ENCODE measurements around the gene LY6G6F.

Gene LY6G6F

DNA sequence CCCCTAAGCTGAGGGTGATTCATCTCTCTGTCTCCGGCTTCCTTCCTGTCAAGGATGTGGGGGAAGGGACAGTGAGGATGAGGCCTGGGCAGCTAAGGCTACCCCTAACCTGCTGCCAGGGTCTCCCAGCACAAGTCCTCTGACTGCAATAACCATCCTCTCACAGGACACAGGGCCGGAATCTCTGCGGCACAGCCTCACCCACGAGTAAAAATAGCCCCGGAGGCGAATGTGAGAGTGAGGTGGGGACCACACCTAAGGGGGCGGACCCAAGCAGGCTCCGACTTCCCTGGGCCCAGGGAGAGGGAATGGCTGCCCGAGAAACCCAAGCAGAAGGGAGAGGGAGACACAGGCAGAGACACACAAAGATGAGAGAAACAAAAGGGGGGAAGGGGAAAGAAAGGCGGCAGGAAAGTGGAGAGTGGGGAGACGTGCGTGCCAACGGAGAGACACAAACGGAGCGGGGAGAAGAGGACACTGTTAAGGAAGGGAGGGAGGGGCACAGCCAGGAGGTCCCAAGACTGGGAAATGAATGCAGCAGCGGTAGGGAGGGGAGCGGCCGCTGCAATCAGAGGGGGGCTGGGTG, 28.2 kb downstream of the LY6G6F start:
- peak overlapping the region; percentile 92 for H3K27ac Mint-ChIP-seq
- H3K9me3 Mint-ChIP-seq, result no peaks in the 10 kb centered on the region
- H3K4me3 Mint-ChIP-seq, result peak overlapping the region; percentile 84
- H3K4me1 Mint-ChIP-seq, result peaks cover 67% of the 10 kb centered on the region
- peaks cover 72% of the 10 kb centered on the region for H3K36me3 Mint-ChIP-seq
- ATAC-seq, result peak; percentile 66
- DNase-seq (ENCODE audit: low spot score in 2 of 2), result peak; percentile 48 to 80

DNA sequence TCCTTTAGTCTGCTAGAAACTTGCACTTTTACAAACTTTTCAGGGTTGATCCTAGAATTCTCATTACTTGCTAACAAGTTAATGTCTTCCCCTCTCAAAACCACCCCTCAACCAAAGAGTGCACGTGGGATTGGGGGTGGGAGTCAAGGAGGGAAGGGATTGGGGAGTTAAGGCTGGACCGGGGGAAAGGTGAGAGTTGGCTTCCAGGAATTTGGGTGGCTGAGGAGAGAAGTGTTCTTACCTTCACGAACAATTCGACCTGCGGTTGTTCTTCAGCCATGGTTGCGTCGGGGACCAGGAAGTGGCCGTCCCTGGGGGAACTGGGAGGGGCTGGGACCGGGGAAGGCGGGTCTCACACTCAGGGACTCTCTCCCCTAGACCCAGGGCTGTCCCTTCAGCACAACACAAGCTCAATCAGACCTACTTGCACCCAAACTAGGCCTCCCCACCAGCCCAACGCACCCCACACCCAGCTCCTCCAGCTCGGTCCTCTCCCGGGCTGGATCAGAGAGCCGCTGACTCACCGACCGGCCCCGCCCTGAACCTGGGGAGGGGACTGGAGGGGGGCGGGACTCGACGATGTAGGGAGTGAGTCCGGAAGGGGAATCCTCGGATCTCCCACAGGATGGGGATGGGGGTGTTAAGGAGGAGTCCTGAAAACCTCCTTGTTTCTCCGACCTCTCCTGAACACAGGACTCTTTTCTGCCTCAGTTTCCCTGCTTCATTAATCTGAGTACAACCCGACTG, 29.5 kb downstream of the LY6G6F start, which contains the start of gene CLIC1:
TSS of gene CLIC1 (minus strand) at position 510 of the 747 bp plus-strand sequence. CDS start at position 280, 230 bp downstream.
- Mint-ChIP-seq H3K4me1 (peaks cover 64% of the 10 kb centered on the region), H3K36me3 (peaks cover 72% of the 10 kb centered on the region), H3K4me3 (peak within 1 kb of the TSS; percentile 84), H3K27ac (peak within 1 kb of the TSS; percentile 92), H3K9me3 (no peaks in the 10 kb centered on the region)
- peak; percentile 55 for ATAC-seq
- DNase-seq (ENCODE audit: low spot score in 2 of 2), result peak; percentile 63 to 88

DNA sequence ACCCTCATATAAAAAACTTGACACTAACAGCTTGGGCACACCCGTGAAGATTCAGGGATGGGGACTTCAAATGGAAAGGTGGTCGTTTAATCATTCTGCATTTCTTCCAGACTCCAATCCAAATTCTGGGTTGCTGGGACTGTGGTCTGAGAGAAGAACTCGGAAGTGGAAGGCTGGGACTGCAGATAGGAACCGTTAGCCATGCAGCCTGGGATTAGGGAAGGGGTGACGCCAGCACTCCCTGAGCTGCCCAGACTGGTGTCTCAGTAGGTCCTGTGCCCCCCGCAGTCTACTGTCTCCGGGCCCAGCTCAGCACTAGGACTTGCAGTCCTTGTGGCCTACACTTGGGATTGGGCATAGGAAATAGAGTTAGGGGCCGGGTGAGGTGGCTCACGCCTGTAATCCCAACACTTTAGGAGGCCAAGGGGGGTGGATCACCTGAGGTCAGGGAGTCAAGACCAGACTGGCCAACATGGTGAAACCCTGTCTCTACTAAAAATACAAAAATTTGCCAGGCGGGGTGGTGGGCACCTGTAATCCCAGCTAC, 30.2 kb downstream of the LY6G6F start:
- ATAC-seq (no peak), DNase-seq (ENCODE audit: low spot score in 2 of 2) (no peak)
- Mint-ChIP-seq H3K36me3 (peaks cover 72% of the 10 kb centered on the region), H3K27ac (peak overlapping the region; percentile 92), H3K4me1 (peaks cover 70% of the 10 kb centered on the region), H3K4me3 (peak overlapping the region; percentile 84), H3K9me3 (no peaks in the 10 kb centered on the region)

DNA sequence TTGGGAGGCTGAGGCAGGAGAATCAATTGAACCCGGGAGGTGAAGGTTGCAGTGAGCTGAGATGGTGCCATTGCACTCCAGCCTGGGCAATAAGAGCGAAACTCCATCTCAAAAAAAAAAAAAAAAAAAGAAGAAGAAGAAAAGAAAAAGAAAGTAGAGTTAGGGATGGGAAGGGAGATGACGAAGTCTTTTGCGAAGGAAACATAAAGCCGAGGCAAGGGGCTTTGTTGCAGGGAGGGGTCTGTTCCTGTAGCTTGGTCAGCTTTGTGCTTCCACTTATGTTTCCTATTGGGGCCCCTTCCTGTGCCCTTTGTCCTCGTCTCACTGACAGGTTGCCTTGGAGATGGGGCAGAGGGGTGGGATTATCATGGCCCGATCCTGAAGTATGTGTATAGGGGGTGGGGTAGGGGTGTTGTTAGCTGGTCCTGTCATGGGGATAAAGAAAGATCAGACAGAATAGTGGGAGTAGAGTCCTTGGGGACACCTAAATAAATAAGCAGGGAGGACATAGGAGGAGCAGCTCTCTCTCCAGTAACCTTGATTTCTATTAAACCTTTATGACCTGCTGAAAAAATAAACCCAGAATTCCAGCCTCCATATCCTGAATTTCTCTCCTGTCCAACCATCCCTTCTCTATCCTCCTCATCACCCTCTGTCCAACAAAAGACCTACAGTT, 30.8 kb downstream of the LY6G6F start:
- Mint-ChIP-seq H3K9me3 (no peaks in the 10 kb centered on the region), H3K27ac (peak overlapping the region; percentile 92), H3K4me3 (peak overlapping the region; percentile 84), H3K36me3 (peaks cover 72% of the 10 kb centered on the region), H3K4me1 (peaks cover 71% of the 10 kb centered on the region)
- DNase-seq (ENCODE audit: low spot score in 2 of 2) (no peak), ATAC-seq (no peak)

DNA sequence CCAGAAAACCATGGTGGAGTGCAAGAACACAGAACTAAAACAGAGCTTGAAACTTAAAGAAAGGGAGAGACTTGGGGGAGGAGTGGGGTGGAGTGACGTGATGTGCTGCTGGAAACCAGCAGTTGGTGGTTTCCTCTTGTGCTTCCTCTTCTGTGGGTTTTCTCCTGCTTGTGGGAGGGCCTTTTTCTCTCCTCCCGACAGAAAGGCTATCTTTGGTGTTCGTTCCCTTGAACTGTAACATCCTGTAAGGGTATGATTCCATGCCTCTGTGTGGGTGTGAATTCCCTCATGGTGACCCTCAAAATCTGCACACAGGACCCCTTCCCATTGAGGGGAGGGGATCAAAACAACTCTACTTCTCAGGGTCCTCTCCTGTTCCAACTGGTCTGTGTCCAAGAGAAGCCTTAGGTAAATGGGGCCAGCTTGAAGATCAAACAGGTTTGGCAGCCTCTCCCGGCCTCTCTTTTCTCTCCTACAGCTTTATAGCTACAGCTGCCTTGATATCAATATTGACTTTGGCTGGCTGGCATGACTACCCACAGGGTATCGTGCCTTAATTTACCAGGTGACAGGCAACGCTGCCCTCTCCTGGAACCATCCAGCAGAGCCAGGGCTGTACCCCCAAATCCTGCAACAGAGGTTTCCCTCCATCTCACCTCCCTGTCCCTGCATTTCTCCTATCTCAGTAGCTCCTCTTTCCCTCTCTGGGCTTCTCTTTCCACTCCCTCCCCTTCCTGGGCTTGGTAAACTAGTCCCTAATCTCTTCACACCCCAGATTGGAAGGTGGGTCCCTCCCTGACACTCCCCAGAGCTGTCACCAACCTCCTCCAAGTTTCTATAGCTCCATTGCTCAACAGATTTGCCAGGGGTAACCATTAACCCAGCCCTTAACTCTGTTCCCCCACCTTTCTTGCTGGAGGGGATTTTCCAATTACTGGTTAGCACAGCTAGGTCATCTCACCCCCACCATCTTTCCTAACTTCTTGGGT, 31.6 kb downstream of the LY6G6F start:
- peaks cover 72% of the 10 kb centered on the region for H3K36me3 Mint-ChIP-seq
- H3K27ac Mint-ChIP-seq, result peak overlapping the region; percentile 92
- no peak for ATAC-seq
- peak overlapping the region; percentile 84 for H3K4me3 Mint-ChIP-seq
- H3K4me1 Mint-ChIP-seq, result peaks cover 67% of the 10 kb centered on the region
- H3K9me3 Mint-ChIP-seq, result no peaks in the 10 kb centered on the region
- DNase-seq (ENCODE audit: low spot score in 2 of 2), result peak; percentile 20 to 75

DNA sequence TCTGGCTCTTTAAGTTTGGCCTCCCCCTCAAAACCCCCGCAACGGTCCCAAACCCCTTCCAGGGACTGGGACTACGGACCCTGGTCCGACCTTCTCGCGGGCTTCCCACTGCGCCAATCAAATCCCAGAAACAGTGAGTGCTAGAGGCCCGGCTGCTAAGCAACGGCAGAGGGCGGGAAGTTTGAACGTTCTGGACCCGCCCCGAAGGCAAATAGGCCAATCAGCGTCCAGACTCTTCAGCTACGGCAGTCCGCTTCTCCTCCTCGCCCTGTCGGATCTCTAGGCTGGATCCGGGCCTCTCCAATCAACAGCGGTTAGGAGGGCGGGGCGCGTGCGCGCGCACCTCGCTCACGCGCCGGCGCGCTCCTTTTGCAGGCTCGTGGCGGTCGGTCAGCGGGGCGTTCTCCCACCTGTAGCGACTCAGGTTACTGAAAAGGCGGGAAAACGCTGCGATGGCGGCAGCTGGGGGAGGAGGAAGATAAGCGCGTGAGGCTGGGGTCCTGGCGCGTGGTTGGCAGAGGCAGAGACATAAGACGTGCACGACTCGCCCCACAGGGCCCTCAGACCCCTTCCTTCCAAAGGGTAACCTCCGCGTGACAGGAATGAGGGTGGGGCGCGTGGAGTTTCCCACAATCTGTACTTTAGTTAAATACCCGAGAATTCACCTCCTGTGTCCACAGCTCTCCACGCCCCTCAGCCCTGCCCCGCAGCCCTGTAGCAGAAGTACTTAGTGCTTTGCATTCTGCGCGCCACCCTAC, 33.2 kb downstream of the LY6G6F start, which contains the start of gene MSH5:
TSS of gene MSH5 (plus strand) at position 367 of the 758 bp plus-strand sequence. CDS start 462 bp downstream, outside the sequence.
- peaks cover 52% of the 10 kb centered on the region for H3K4me1 Mint-ChIP-seq
- ATAC-seq, result peak; percentile 93
- H3K4me3 Mint-ChIP-seq, result peak within 1 kb of the TSS; percentile 84
- no peaks in the 10 kb centered on the region for H3K9me3 Mint-ChIP-seq
- H3K36me3 Mint-ChIP-seq, result peaks cover 71% of the 10 kb centered on the region
- peak; percentile 85 to 98 for DNase-seq (ENCODE audit: low spot score in 2 of 2)
- peak within 1 kb of the TSS; percentile 92 for H3K27ac Mint-ChIP-seq

DNA sequence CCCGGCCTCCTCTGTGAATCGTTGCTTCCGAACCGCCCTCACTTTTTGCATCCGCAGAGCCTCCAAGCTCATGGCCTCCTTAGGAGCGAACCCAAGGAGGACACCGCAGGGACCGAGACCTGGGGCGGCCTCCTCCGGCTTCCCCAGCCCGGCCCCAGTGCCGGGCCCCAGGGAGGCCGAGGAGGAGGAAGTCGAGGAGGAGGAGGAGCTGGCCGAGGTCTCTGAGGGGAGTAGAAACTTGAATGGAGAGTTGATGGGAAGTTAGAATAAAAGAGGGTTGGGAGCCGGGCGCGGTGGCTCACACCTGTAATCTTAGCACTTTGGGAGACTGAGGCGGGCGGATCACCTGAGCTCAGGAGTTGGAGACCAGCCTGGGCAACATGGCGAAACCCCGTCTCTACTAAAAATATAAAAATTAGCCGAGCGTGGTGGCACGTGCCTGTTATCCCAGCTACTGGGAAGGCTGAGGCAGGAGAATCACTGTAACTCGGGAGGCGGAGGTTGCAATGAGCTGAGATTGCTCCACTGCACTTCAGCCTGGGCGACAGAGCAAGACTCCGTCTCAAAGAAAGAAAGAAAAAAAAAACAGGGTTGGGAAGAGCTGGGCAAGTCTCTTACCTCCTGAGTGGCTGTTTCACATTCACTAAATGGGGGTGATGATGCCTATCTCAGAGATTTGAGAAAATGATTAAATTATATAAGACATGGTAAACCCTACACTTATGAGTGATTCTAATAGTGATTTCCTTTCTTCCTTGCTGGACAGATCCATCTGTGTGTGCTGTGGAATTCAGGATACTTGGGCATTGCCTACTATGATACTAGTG, 33.9 kb downstream of the LY6G6F start:
- DNase-seq (ENCODE audit: low spot score in 2 of 2) (no peak), ATAC-seq (no peak)
- Mint-ChIP-seq H3K9me3 (no peaks in the 10 kb centered on the region), H3K4me3 (peak overlapping the region; percentile 84), H3K4me1 (peaks cover 52% of the 10 kb centered on the region), H3K27ac (peak overlapping the region; percentile 92), H3K36me3 (peaks cover 71% of the 10 kb centered on the region)

DNA sequence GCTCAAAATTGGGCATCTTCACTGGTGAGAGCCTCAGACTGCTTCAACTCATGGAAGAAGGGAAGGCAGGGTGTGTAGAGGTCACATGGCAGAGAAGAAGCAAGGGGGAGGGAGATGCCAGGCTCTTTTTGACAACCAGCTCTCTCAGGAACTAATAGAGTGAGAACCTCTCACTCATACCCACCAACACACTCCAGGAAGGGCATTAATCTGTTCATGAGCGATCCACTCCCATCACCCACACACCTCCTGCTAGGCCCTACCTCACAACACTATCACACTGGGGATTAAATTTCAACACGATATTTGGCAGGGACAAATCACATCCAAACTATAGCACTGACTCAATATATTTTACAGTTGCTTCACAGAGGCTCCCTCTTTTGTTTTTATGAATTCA, 35.1 kb downstream of the LY6G6F start:
- Mint-ChIP-seq H3K4me1 (peaks cover 46% of the 10 kb centered on the region), H3K36me3 (peaks cover 74% of the 10 kb centered on the region), H3K27ac (peak overlapping the region; percentile 68)

DNA sequence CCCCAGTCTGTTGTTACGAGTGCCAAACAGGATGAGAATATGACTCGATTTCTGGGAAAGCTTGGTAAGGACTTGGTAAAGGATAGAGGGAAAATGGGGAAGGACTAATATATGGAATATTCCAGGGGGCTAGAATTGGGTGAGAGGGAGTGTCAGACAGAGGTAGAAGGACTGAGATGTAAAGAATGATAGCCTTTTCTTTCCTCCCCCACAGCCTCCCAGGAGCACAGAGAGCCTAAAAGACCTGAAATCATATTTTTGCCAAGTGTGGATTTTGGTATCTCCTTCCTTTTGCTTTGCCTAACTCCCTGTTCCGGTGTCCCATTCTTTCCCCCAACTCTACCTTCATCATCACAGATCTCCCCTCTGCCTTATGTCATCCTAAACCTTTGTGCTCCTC, 36.2 kb downstream of the LY6G6F start:
- Mint-ChIP-seq H3K4me1 (peaks cover 36% of the 10 kb centered on the region), H3K27ac (no peak overlapping the region), H3K9me3 (no peaks in the 10 kb centered on the region), H3K36me3 (peaks cover 84% of the 10 kb centered on the region), H3K4me3 (no peak overlapping the region)
- DNase-seq (ENCODE audit: low spot score in 2 of 2) (no peak), ATAC-seq (no peak)

More for the DNA sequence above, 35.1 kb downstream of the LY6G6F start:
- no peak for ATAC-seq
- no peaks in the 10 kb centered on the region for H3K9me3 Mint-ChIP-seq
- H3K4me3 Mint-ChIP-seq, result peak overlapping the region; percentile 84
- no peak for DNase-seq (ENCODE audit: low spot score in 2 of 2)

DNA sequence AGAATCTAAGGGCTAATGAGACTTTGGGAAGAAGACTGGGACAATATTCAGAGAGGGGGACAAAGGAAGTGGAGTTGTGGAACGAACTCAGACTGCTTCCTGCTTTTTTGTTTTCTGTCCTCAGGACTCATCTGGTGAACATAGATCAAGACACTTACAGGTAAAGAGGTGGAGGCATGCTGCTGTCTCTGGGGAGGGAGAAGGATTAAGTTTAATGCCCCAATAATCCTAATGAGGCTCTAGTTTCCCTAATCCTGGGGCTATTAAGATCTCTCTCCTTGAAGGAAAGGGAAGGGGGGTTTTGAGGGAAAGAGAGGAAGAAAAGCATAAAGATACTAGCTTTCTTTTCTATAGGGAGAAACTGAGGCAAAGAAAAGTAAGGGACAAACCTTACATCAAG, 37.8 kb downstream of the LY6G6F start:
- peaks cover 20% of the 10 kb centered on the region for H3K4me1 Mint-ChIP-seq
- ATAC-seq (no peak), DNase-seq (ENCODE audit: low spot score in 2 of 2) (no peak)
- no peak overlapping the region for H3K4me3 Mint-ChIP-seq
- no peak overlapping the region for H3K27ac Mint-ChIP-seq
- no peaks in the 10 kb centered on the region for H3K9me3 Mint-ChIP-seq
- H3K36me3 Mint-ChIP-seq, result peaks cover 92% of the 10 kb centered on the region

DNA sequence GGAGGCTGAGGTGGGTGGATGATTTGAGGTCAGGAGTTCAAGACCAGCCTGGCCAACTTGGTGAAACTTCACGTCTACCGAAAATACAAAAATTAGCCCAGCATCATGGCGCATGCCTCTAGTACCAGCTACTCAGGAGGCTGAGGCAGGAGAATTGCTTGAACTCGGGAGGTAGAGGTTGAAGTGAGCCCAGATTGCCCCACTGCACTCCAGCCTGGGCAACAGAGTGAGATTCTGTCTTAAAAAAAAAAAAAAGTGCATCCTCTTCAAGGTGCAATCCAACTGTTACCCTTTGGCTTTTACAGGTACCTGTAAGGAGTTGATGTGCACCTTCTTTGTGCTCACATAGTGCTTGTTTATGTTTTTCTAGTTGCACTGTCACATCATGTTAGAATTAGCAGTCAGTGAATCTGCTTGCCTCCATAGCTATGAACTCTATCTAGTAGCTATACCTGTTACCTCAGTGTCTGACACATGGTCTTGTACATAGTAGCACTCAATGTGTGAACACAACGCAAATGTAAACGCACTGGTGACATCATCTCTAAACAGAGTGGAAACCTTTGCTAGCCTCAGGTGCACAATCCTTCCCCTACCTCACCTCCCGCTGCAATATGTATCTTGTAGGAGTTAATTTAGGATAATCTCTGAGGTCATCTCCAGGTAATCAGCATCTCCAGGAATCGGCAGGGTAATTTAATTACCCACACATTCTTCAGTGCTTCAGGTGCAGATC, 42.8 kb downstream of the LY6G6F start:
- no peak overlapping the region for H3K4me3 Mint-ChIP-seq
- H3K36me3 Mint-ChIP-seq, result peaks cover 50% of the 10 kb centered on the region
- no peak overlapping the region for H3K27ac Mint-ChIP-seq

DNA sequence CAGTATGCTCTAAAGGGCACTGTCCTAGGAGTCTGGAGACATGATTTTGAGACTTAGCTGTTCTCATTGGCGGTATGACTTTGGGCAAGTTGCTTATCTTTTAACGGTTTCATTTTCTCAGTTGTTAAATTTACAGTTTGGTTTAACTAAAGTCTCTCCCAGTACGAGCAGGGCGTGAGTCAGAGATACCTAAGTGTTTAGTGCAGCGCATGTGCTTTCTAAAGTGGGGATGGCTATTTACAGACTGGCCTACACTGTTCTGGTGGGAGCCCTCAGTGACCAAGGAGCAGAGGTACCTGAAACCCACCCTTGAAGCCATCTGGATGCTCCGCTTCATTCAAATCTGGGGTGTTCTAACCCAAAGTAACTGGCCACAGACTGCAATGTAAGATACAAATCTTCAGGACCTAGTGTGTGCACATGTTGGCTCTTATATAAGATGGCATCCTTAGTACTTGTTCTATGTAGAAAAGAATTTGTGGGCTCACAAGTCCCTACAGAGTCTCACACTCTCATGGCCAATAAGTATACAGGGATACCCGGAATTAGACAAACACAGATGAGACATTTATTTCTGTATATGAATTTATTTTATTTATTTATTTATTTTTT, 43.9 kb downstream of the LY6G6F start:
- no peak for DNase-seq (ENCODE audit: low spot score in 2 of 2)
- ATAC-seq, result no peak
- Mint-ChIP-seq H3K4me1 (no peaks in the 10 kb centered on the region), H3K4me3 (no peak overlapping the region), H3K27ac (no peak overlapping the region), H3K9me3 (no peaks in the 10 kb centered on the region), H3K36me3 (peaks cover 40% of the 10 kb centered on the region)

More for the DNA sequence above, 42.8 kb downstream of the LY6G6F start:
- DNase-seq (ENCODE audit: low spot score in 2 of 2), result no peak
- H3K9me3 Mint-ChIP-seq, result no peaks in the 10 kb centered on the region
- no peaks in the 10 kb centered on the region for H3K4me1 Mint-ChIP-seq
- ATAC-seq, result no peak
